K562 (cell line): ENCODE data around the gene TOP3A. TPM values are rescaled to one million over a fixed set of nuclear protein-coding genes. Genes with fewer than 3 reads are reported as not detected.

ENCODE experiments used
- ATAC-seq: fragments of 200-7000 bp; cut with Tn5 transposase; 3 replicates; pipeline ENCODE4 v1.9.1; 2020; ENCODE audit warnings: moderate library complexity
- BruUV-seq: library from RNA; stranded (reverse); fragments of 400-500 nt; replicated peaks from 2 replicates; lab custom pipeline; 2021; lab: Mats Ljungman, UMichigan
- CTCF ChIA-PET: fragments of 300-600 bp; formaldehyde crosslinking; extraction: SDS; loops from one replicate; lab custom pipeline; 2021; ENCODE audit warnings: low intra/inter-chr PET ratio; lab: Yijun Ruan, JAX
- POLR2A ChIA-PET: fragments of 300-600, 350-650 bp; sonication (Branson Sonifier 250); formaldehyde crosslinking; extraction: SDS; loops from one replicate; lab custom pipeline; 2021; ENCODE audit warnings: antibody characterized with exemption, inconsistent platforms; lab: Yijun Ruan, JAX
- DNase-seq, 4 experiments: peaks; one replicate each; pipeline versions ENCODE4 v3.0.0 to v3.0.0-alpha.2; 2011 to 2018; ENCODE audit warnings: low spot score in 3 of 4, mixed read lengths in 3 of 4; ENCODE audit errors: extremely low read depth in 1 of 4
- FAIRE-seq: peaks from 2 replicates; lab custom pipeline; 2011; peaks lifted over from hg19 to GRCh38; lab: Jason Lieb, UNC
- H2AFZ ChIP-seq: 2 replicates; pipeline ENCODE4 v1.6.0; 2011; ENCODE audit warnings: low read depth, low read length, control low read depth, inconsistent platforms
- H3K27ac ChIP-seq: fragments of 200-600 bp; 3 replicates; pipeline ENCODE4 v1.8.0; 2011; ENCODE audit warnings: low read depth, mild to moderate bottlenecking, control low read depth, inconsistent platforms, low read length, moderate library complexity, mixed read lengths; ENCODE audit errors: extremely low read depth
- H3K27me3 ChIP-seq, 2 experiments: fragments of 300-600 bp in 1 of 2; 2 replicates in 1 of 2; 3 replicates in 1 of 2; pipeline versions ENCODE4 v1.6.0 to v1.8.0; 2011; ENCODE audit warnings: inconsistent platforms in 2 of 2, low read length in 2 of 2, mild to moderate bottlenecking in 1 of 2, mixed read lengths in 1 of 2, moderate library complexity in 1 of 2; ENCODE audit not compliant: control insufficient read depth in 2 of 2, insufficient read depth in 2 of 2
- H3K36me3 ChIP-seq: fragments of 300-600 bp; 3 replicates; pipeline ENCODE4 v1.8.0; 2011; ENCODE audit warnings: mild to moderate bottlenecking, low read length, inconsistent platforms; ENCODE audit not compliant: control insufficient read depth, insufficient read depth
- H3K4me1 ChIP-seq, 2 experiments: fragments of 200-600 bp in 1 of 2; replicated peaks in 1 of 2; 2 replicates in 1 of 2; 3 replicates in 1 of 2; pipeline versions ENCODE4 v1.5.1 to v1.8.0; 2011; ENCODE audit warnings: inconsistent platforms in 2 of 2, low read length in 2 of 2, mild to moderate bottlenecking in 1 of 2, mixed read lengths in 1 of 2, moderate library complexity in 1 of 2; ENCODE audit not compliant: control insufficient read depth in 2 of 2, insufficient read depth in 2 of 2
- H3K4me2 ChIP-seq: 2 replicates; pipeline ENCODE4 v1.6.1; 2011; ENCODE audit warnings: low read length, control low read depth, inconsistent platforms, mixed read lengths; ENCODE audit not compliant: insufficient read depth
- H3K4me3 ChIP-seq: fragments of 200-600 bp; sonication (generic), shearing (Covaris generic); 2 replicates; pipeline ENCODE4 v1.5.1; 2016; ENCODE audit warnings: control low read depth, inconsistent platforms
- H3K79me2 ChIP-seq: fragments of 200-600 bp; 3 replicates; pipeline ENCODE4 v1.8.0; 2011; ENCODE audit warnings: low read length, inconsistent platforms; ENCODE audit not compliant: control insufficient read depth, insufficient read depth
- H3K9ac ChIP-seq, 2 experiments: 2 replicates each; pipeline versions ENCODE4 v1.6.0 to v1.6.1; 2011; ENCODE audit warnings: low read depth in 2 of 2, low read length in 2 of 2, control low read depth in 1 of 2, inconsistent platforms in 1 of 2, mild to moderate bottlenecking in 1 of 2, mixed read lengths in 1 of 2; ENCODE audit not compliant: insufficient read depth in 1 of 2
- H3K9me1 ChIP-seq: one replicate; pipeline ENCODE4 v1.6.0; 2011; ENCODE audit warnings: inconsistent platforms, mild to moderate bottlenecking, low read length, moderate library complexity; ENCODE audit not compliant: control insufficient read depth, insufficient read depth
- H3K9me3 ChIP-seq: replicated peaks from 2 replicates; pipeline ENCODE4 v1.5.1; 2011; ENCODE audit warnings: low read depth, low read length, inconsistent platforms; ENCODE audit not compliant: control insufficient read depth, insufficient read depth
- H4K20me1 ChIP-seq: replicated peaks from 2 replicates; pipeline ENCODE4 v1.6.1; 2011; ENCODE audit warnings: low read length, inconsistent platforms, mixed read lengths; ENCODE audit not compliant: control insufficient read depth, insufficient read depth
- BRD4 ChIP-seq: fragments of 200-600 bp; sonication (generic); IDR thresholded peaks from 2 replicates; pipeline ENCODE4 v1.6.1; 2017; ENCODE audit warnings: inconsistent platforms
- CCNT2 ChIP-seq: IDR thresholded peaks from 2 replicates; pipeline ENCODE4 v1.6.1; 2011; ENCODE audit warnings: borderline replicate concordance, low read depth, mild to moderate bottlenecking, moderate library complexity, mixed read lengths, low read length; ENCODE audit not compliant: insufficient read length; ENCODE audit errors: extremely low read depth
- NBN ChIP-seq: fragments of 450-650 bp; IDR thresholded peaks from 2 replicates; pipeline ENCODE4 v1.6.1; 2016; ENCODE audit warnings: low read depth, mild to moderate bottlenecking
- NKRF ChIP-seq: fragments of 450-650 bp; IDR thresholded peaks from 2 replicates; pipeline ENCODE4 v1.6.1; 2016; ENCODE audit warnings: borderline replicate concordance
- NRF1 ChIP-seq, 2 experiments: fragments of 450-650 bp; IDR thresholded peaks in 1 of 2; conservative IDR thresholded peaks in 1 of 2; 2 replicates each; pipeline ENCODE4 v1.6.1; 2014; ENCODE audit warnings: mild to moderate bottlenecking in 2 of 2
- PCBP1 ChIP-seq: fragments of 200-400 bp; formaldehyde crosslinking; IDR thresholded peaks from 2 replicates; pipeline ENCODE4 v1.6.1; 2018; ENCODE audit warnings: mild to moderate bottlenecking, low read depth, low read length; ENCODE audit not compliant: poor library complexity, severe bottlenecking
- RBM17 ChIP-seq: fragments of 200-400 bp; formaldehyde crosslinking; IDR thresholded peaks from 2 replicates; pipeline ENCODE4 v1.6.1; 2017; ENCODE audit warnings: low read depth, mild to moderate bottlenecking, low read length, borderline replicate concordance
- SMARCE1 ChIP-seq: fragments of 450-650 bp; IDR thresholded peaks from 2 replicates; pipeline ENCODE4 v1.7.1; 2016; ENCODE audit warnings: mild to moderate bottlenecking
- SPI1 ChIP-seq: IDR thresholded peaks from 2 replicates; pipeline ENCODE4 v1.6.1; 2011; ENCODE audit warnings: low read depth, low read length, control low read depth, borderline replicate concordance
- ZNF740 ChIP-seq, 3 experiments: fragments of 200-800 bp in 1 of 3; sonication (Bioruptor generic) in 1 of 3; sonication (generic) in 1 of 3; formaldehyde crosslinking in 1 of 3; IDR thresholded peaks; 2 replicates each; pipeline versions ENCODE4 v1.6.1 to v1.8.0; 2016 to 2022; ENCODE audit warnings: mild to moderate bottlenecking in 2 of 3, missing compliant biosample characterization in 2 of 3, missing genetic modification characterization in 2 of 3, missing genetic modification reagents in 1 of 3
- WGBS: fragments of 100-300 bp; shearing (Covaris generic); methylation state at CpG from one replicate; pipeline ENCODE4 v1.1.6; 2016; ENCODE audit warnings: low coverage, mixed read lengths; ENCODE audit not compliant: insufficient coverage; ENCODE audit errors: missing lambda C conversion rate; 5-methylcytosine and 5-hydroxymethylcytosine counted together
- in situ Hi-C: fragments of 300-500 bp; cut with MboI; formaldehyde crosslinking; loops from 4 replicates; pipeline ENCODE4 v1.15.0; 2018; ENCODE audit warnings: inconsistent platforms, mixed read lengths
- intact Hi-C: fragments of 100-400 bp; cut with micrococcal nuclease; formaldehyde crosslinking; loops from 2 replicates; pipeline ENCODE4 v1.14.2; 2022
- polyA plus RNA-seq, 8 experiments: library from polyadenylated mRNA; depleted of rRNA in 4 of 8; stranded (reverse) in 5 of 8; unstranded in 3 of 8; fragments of >200 nt; fragmentation: Nextera tagmentation in 2 of 8; fragmentation: Illumina TruSeq in 1 of 8; extraction: Ambion mirVana in 2 of 8; extraction: Trizol in 1 of 8; gene quantifications; 2 replicates each; pipeline versions ENCODE4 v1.2.1 to v1.2.3, GENCODE V29; 2011 to 2014; ENCODE audit warnings: inconsistent platforms in 1 of 8, missing spikeins in 1 of 8
- total RNA-seq, 7 experiments: library from RNA; depleted of rRNA in 6 of 7; stranded (reverse); fragments of >200 nt in 6 of 7; fragmentation: Illumina TruSeq in 2 of 7; extraction: Trizol in 2 of 7; gene quantifications; 2 replicates each; pipeline versions ENCODE4 v1.2.1 to v1.2.3, GENCODE V29; 2011 to 2021; ENCODE audit warnings: low replicate concordance in 1 of 7
- TF ChIP-seq, protein P1 (sequence below), 2 experiments: fragments of 450-650 bp; conservative IDR thresholded peaks; 2 replicates each; pipeline ENCODE4 v1.6.1; 2017; ENCODE audit warnings: mild to moderate bottlenecking in 2 of 2, moderate library complexity in 2 of 2
- TF ChIP-seq, protein P2 (sequence below): sonication (generic); formaldehyde crosslinking; IDR thresholded peaks from 2 replicates; pipeline ENCODE4 v1.8.0; 2022; ENCODE audit warnings: missing genetic modification reagents, mild to moderate bottlenecking, moderate library complexity, borderline replicate concordance

TOP3A gene
- total and polyA plus RNA-seq, 9 of the 15 experiments (the other 6 are each of a cell fraction or from before 2014, with no cell fraction given), result 5.2 to 49.7 (median 24.7) TPM

GRCh38 chr17:18258356-18259038 lies 56.3 kb downstream of the TOP3A start, which contains the start of gene FLII (continued):
- TF ChIP-seq PCBP1, result peak; percentile 67
- TF ChIP-seq ZNF740 (CRISPR knock-in tag; IDR thresholded peaks at IDR 0.05), result peak; percentile 80
- peak in 1 of 2 experiments; percentile 59; a peak in 1 of 4 replicates for TF ChIP-seq ZNF740 (tag; IDR thresholded peaks at IDR 0.05)

GRCh38 chr17:18257982-18258355 lies 56.8 kb downstream of the TOP3A start:
- POLR2A ChIA-PET, result interaction anchor here (0.7 kb wide), 1 partner anchor 607 kb away, joined by 3 read pairs; no protein-coding TSS in a partner anchor
- TF ChIP-seq, protein P1, sequence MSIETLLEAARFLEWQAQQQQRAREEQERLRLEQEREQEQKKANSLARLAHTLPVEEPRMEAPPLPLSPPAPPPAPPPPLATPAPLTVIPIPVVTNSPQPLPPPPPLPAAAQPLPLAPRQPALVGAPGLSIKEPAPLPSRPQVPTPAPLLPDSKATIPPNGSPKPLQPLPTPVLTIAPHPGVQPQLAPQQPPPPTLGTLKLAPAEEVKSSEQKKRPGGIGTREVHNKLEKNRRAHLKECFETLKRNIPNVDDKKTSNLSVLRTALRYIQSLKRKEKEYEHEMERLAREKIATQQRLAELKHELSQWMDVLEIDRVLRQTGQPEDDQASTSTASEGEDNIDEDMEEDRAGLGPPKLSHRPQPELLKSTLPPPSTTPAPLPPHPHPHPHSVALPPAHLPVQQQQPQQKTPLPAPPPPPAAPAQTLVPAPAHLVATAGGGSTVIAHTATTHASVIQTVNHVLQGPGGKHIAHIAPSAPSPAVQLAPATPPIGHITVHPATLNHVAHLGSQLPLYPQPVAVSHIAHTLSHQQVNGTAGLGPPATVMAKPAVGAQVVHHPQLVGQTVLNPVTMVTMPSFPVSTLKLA (conservative IDR thresholded peaks at IDR 0.05), result peak in 1 of 2 experiments; percentile 14; a peak in 1 of 4 replicates
- TF ChIP-seq, protein P2, sequence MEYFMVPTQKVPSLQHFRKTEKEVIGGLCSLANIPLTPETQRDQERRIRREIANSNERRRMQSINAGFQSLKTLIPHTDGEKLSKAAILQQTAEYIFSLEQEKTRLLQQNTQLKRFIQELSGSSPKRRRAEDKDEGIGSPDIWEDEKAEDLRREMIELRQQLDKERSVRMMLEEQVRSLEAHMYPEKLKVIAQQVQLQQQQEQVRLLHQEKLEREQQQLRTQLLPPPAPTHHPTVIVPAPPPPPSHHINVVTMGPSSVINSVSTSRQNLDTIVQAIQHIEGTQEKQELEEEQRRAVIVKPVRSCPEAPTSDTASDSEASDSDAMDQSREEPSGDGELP, result peak; percentile 30; the same call in 1 of the 2 replicates
- TF ChIP-seq SMARCE1, result 0 out of 2 replicates have a peak, but pooled peaks have one; percentile 16
- peak in 1 of 2 experiments; percentile 10; a peak in 1 of 4 replicates for TF ChIP-seq NRF1 (conservative IDR thresholded peaks at IDR 0.05 in 1 of 2, IDR thresholded peaks at IDR 0.05 in 1 of 2)
- TF ChIP-seq BRD4, result no peak
- TF ChIP-seq RBM17, result no peak
- peak; percentile 76 for TF ChIP-seq SPI1
- no peak for TF ChIP-seq NKRF
- peak; percentile 7 for TF ChIP-seq CCNT2
- TF ChIP-seq NBN, result no peak

More at GRCh38 chr17:18257982-18258355, 56.8 kb downstream of the TOP3A start:
- Histone ChIP-seq H3K9me1 (no peaks in the 10 kb centered on the region), H3K4me1 (peaks cover 18 to 63% of the 10 kb centered on the region in 2 experiments; a peak in 4 of 5 replicates), H3K4me3 (peak overlapping the region; percentile 85), H3K36me3 (peaks cover 26% of the 10 kb centered on the region; the same call in 1 of the 3 replicates), H3K27me3 (no peaks in the 10 kb centered on the region), H3K27ac (peak overlapping the region; percentile 80), H4K20me1 (no peaks in the 10 kb centered on the region), H3K4me2 (peak overlapping the region; percentile 84), H3K79me2 (peaks cover 23% of the 10 kb centered on the region), H2AFZ (peak overlapping the region; percentile 95), H3K9ac (peak overlapping the region; percentile 71 to 93), H3K9me3 (no peaks in the 10 kb centered on the region)
- CTCF ChIA-PET, result no interaction called here
- FAIRE-seq, result peak; percentile 63
- DNase-seq, result peak in 3 of 4 experiments; percentile 26 to 49 (median 41)
- peak; percentile 62 for ATAC-seq
- no TSS peak for BruUV-seq
- in situ Hi-C loops (no loop called here), intact Hi-C loops (no loop called here)
- 4% methylated on average over 5 of the region's 16 CpGs for WGBS
